Central memory CD4-positive, alpha-beta T cell (primary cell): ENCODE measurements around the gene GALNT1.

Experiments used
- DNase-seq: peaks from one replicate; pipeline ENCODE4 v3.0.0; 2022

Gene GALNT1

GRCh38 chr18:35682281-35682867 lies 100.8 kb downstream of the GALNT1 start:
- DNase-seq = no peak

GRCh38 chr18:35683021-35683420 lies 101.5 kb downstream of the GALNT1 start:
- DNase-seq = no peak

GRCh38 chr18:35688757-35689156 lies 107.2 kb downstream of the GALNT1 start:
- DNase-seq = no peak

- no peak for DNase-seq
Measured at GRCh38 chr18:35689728-35690127, 108.2 kb downstream of the GALNT1 start.

- DNase-seq = no peak
Measured at GRCh38 chr18:35691625-35692024, 110.1 kb downstream of the GALNT1 start.

- no peak for DNase-seq
Measured at GRCh38 chr18:35692866-35693265, 111.3 kb downstream of the GALNT1 start.

GRCh38 chr18:35693829-35694228 lies 112.3 kb downstream of the GALNT1 start:
- DNase-seq = no peak

- no peak for DNase-seq
Measured at GRCh38 chr18:35694808-35695207, 113.3 kb downstream of the GALNT1 start.

- DNase-seq = no peak
Measured at GRCh38 chr18:35695384-35695783, 113.8 kb downstream of the GALNT1 start.

GRCh38 chr18:35695803-35696202 lies 114.3 kb downstream of the GALNT1 start:
- DNase-seq = no peak

- DNase-seq = no peak
Measured at GRCh38 chr18:35696307-35696706, 114.8 kb downstream of the GALNT1 start.

- DNase-seq = no peak
Measured at GRCh38 chr18:35697869-35698268, 116.3 kb downstream of the GALNT1 start.

- no peak for DNase-seq
Measured at GRCh38 chr18:35703043-35703688, 121.6 kb downstream of the GALNT1 start.

- no peak for DNase-seq
Measured at GRCh38 chr18:35705988-35706387, 124.4 kb downstream of the GALNT1 start.

- no peak for DNase-seq
Measured at GRCh38 chr18:35707247-35707646, 125.7 kb downstream of the GALNT1 start.

GRCh38 chr18:35707674-35708073 lies 126.1 kb downstream of the GALNT1 start:
- DNase-seq = no peak

- DNase-seq = no peak
Measured at GRCh38 chr18:35710581-35710980, 129.0 kb downstream of the GALNT1 start.

- DNase-seq = no peak
Measured at GRCh38 chr18:35711227-35711626, 129.7 kb downstream of the GALNT1 start.

- DNase-seq = no peak
Measured at GRCh38 chr18:35713545-35713944, 132.0 kb downstream of the GALNT1 start.

GRCh38 chr18:35714539-35714938 lies 133.0 kb downstream of the GALNT1 start:
- no peak for DNase-seq

GRCh38 chr18:35715139-35715538 lies 133.6 kb downstream of the GALNT1 start:
- DNase-seq = no peak

GRCh38 chr18:35716169-35716831 lies 134.8 kb downstream of the GALNT1 start:
- no peak for DNase-seq

- no peak for DNase-seq
Measured at GRCh38 chr18:35717182-35717581, 135.6 kb downstream of the GALNT1 start.

- DNase-seq = no peak
Measured at GRCh38 chr18:35721431-35722081, 140.0 kb downstream of the GALNT1 start.
